Neural progenitor cell (in vitro differentiated cells): ENCODE measurements around the gene TBC1D1. TPM values are rescaled to one million over a fixed set of nuclear protein-coding genes. Genes with fewer than 3 reads are reported as not detected.
A peak's percentile ranks its signal among the peaks of the same experiment; 100 is the strongest.

Experiments used
- DNase-seq: peaks from one replicate; pipeline ENCODE4 v3.0.0-alpha.2; 2016; ENCODE audit warnings: low spot score
- H2AFZ ChIP-seq: fragments of 200-600 bp; sonication (generic); replicated peaks from 2 replicates; pipeline ENCODE4 v1.6.1; 2016; ENCODE audit warnings: antibody characterized with exemption
- H3F3A ChIP-seq: fragments of 200-600 bp; sonication (generic); 2 replicates; pipeline ENCODE4 v1.6.1; 2016; ENCODE audit warnings: antibody characterized with exemption, low read depth
- H3K27ac ChIP-seq: fragments of 200-600 bp; sonication (generic); 2 replicates; pipeline ENCODE4 v1.5.1; 2016; ENCODE audit warnings: mild to moderate bottlenecking
- H3K27me3 ChIP-seq: fragments of 200-600 bp; sonication (generic); 2 replicates; pipeline ENCODE4 v1.6.1; 2016; ENCODE audit warnings: mild to moderate bottlenecking, moderate library complexity
- H3K36me3 ChIP-seq: fragments of 200-600 bp; sonication (generic); 2 replicates; pipeline ENCODE4 v1.5.1; 2016
- H3K4me1 ChIP-seq: fragments of 200-600 bp; sonication (generic); 2 replicates; pipeline ENCODE4 v1.6.1; 2016; ENCODE audit warnings: mixed run types
- H3K4me2 ChIP-seq: fragments of 200-600 bp; sonication (generic); 2 replicates; pipeline ENCODE4 v1.6.1; 2016
- H3K4me3 ChIP-seq: fragments of 200-600 bp; sonication (generic); 2 replicates; pipeline ENCODE4 v1.5.1; 2016
- H3K79me2 ChIP-seq: fragments of 200-600 bp; sonication (generic); 2 replicates; pipeline ENCODE4 v1.6.1; 2016; ENCODE audit warnings: low read depth
- H3K9ac ChIP-seq: fragments of 200-600 bp; sonication (generic); 2 replicates; pipeline ENCODE4 v1.6.1; 2016
- H3K9me3 ChIP-seq: fragments of 200-600 bp; sonication (generic); 2 replicates; pipeline ENCODE4 v1.5.1; 2016; ENCODE audit warnings: low read depth
- H4K20me1 ChIP-seq: fragments of 200-600 bp; sonication (generic); 2 replicates; pipeline ENCODE4 v1.6.1; 2016; ENCODE audit warnings: low read depth
- H3K27ac Mint-ChIP-seq: 3 replicates; pipeline ENCODE4 v1.8.0; 2021; ENCODE audit warnings: mixed read lengths
- H3K27me3 Mint-ChIP-seq: 2 replicates; pipeline ENCODE4 v1.8.0; 2022; ENCODE audit warnings: low read depth, mild to moderate bottlenecking, inconsistent platforms, moderate library complexity, mixed read lengths; ENCODE audit not compliant: insufficient read depth
- H3K36me3 Mint-ChIP-seq: 3 replicates; pipeline ENCODE4 v1.8.0; 2021; ENCODE audit warnings: mixed read lengths
- H3K4me1 Mint-ChIP-seq: 3 replicates; pipeline ENCODE4 v1.8.0; 2021; ENCODE audit warnings: mixed read lengths
- H3K4me3 Mint-ChIP-seq: 3 replicates; pipeline ENCODE4 v1.8.0; 2021; ENCODE audit warnings: mild to moderate bottlenecking, moderate library complexity, mixed read lengths
- H3K9me3 Mint-ChIP-seq: 3 replicates; pipeline ENCODE4 v1.8.0; 2020; ENCODE audit warnings: mixed read lengths
- CTCF ChIP-seq: fragments of 200-600 bp; sonication (generic); IDR thresholded peaks from 2 replicates; pipeline ENCODE4 v1.5.1; 2017; ENCODE audit warnings: antibody characterized with exemption, mild to moderate bottlenecking
- EZH2 ChIP-seq: fragments of 200-600 bp; sonication (generic); IDR thresholded peaks from 2 replicates; pipeline ENCODE4 v1.6.1; 2017; ENCODE audit warnings: antibody characterized with exemption, mild to moderate bottlenecking, moderate library complexity
- EZH2phosphoT487 ChIP-seq: fragments of 200-600 bp; sonication (generic); IDR thresholded peaks from 2 replicates; pipeline ENCODE4 v1.6.1; 2017; ENCODE audit warnings: antibody characterized with exemption
- total RNA-seq: library from RNA; depleted of rRNA; stranded (reverse); fragments of >200 nt; gene quantifications from 2 replicates; pipeline ENCODE4 v1.2.3, GENCODE V29; 2015; ENCODE audit warnings: low replicate concordance

Gene TBC1D1
- total RNA-seq, 1 donor from 2014 or later: 208 TPM

- Histone ChIP-seq H3K27ac (no peak overlapping the region), H4K20me1 (no peaks in the 10 kb centered on the region), H3K4me2 (no peak overlapping the region), H2AFZ (no peak overlapping the region), H3K4me3 (no peak overlapping the region), H3K79me2 (no peaks in the 10 kb centered on the region), H3K36me3 (peaks cover 3% of the 10 kb centered on the region), H3F3A (peaks cover 4% of the 10 kb centered on the region), H3K27me3 (no peaks in the 10 kb centered on the region), H3K4me1 (peaks cover 8% of the 10 kb centered on the region), H3K9me3 (no peaks in the 10 kb centered on the region), H3K9ac (no peak overlapping the region)
- peaks cover 54% of the 10 kb centered on the region for H3K4me1 Mint-ChIP-seq
- H3K27me3 Mint-ChIP-seq: peaks cover 2% of the 10 kb centered on the region
- H3K4me3 Mint-ChIP-seq: no peak overlapping the region
- DNase-seq: no peak
- peaks cover 7% of the 10 kb centered on the region for H3K36me3 Mint-ChIP-seq
- no peaks in the 10 kb centered on the region for H3K9me3 Mint-ChIP-seq
- H3K27ac Mint-ChIP-seq: peak overlapping the region; percentile 74
- no peak for TF ChIP-seq EZH2
- no peak for TF ChIP-seq EZH2phosphoT487
- no peak for TF ChIP-seq CTCF
Measured at GRCh38 chr4:38060829-38061431, 170.0 kb downstream of the TBC1D1 start.

GRCh38 chr4:38062088-38062775 lies 171.3 kb downstream of the TBC1D1 start:
- Histone ChIP-seq H3K4me1 (peaks cover 8% of the 10 kb centered on the region), H3K27me3 (no peaks in the 10 kb centered on the region), H4K20me1 (no peaks in the 10 kb centered on the region), H3K9ac (no peak overlapping the region), H3F3A (peaks cover 4% of the 10 kb centered on the region), H3K36me3 (peaks cover 3% of the 10 kb centered on the region), H3K4me3 (no peak overlapping the region), H2AFZ (no peak overlapping the region), H3K9me3 (no peaks in the 10 kb centered on the region), H3K4me2 (no peak overlapping the region), H3K27ac (no peak overlapping the region), H3K79me2 (no peaks in the 10 kb centered on the region)
- H3K27ac Mint-ChIP-seq: peak overlapping the region; percentile 2
- H3K4me1 Mint-ChIP-seq: peaks cover 50% of the 10 kb centered on the region
- TF ChIP-seq CTCF (peak; percentile 88), EZH2phosphoT487 (no peak), EZH2 (no peak)
- no peak overlapping the region for H3K4me3 Mint-ChIP-seq
- no peaks in the 10 kb centered on the region for H3K9me3 Mint-ChIP-seq
- DNase-seq: peak; percentile 84
- peaks cover 2% of the 10 kb centered on the region for H3K27me3 Mint-ChIP-seq
- peaks cover 7% of the 10 kb centered on the region for H3K36me3 Mint-ChIP-seq

- H3K27me3 Mint-ChIP-seq: peaks cover 2% of the 10 kb centered on the region
- H3K4me1 Mint-ChIP-seq: peaks cover 46% of the 10 kb centered on the region
- Histone ChIP-seq H3K4me2 (no peak overlapping the region), H2AFZ (no peak overlapping the region), H3K79me2 (no peaks in the 10 kb centered on the region), H3K27me3 (no peaks in the 10 kb centered on the region), H3K4me1 (peaks cover 8% of the 10 kb centered on the region), H3K36me3 (peaks cover 3% of the 10 kb centered on the region), H3K4me3 (no peak overlapping the region), H3K27ac (no peak overlapping the region), H3K9me3 (no peaks in the 10 kb centered on the region), H3F3A (peaks cover 4% of the 10 kb centered on the region), H4K20me1 (no peaks in the 10 kb centered on the region), H3K9ac (no peak overlapping the region)
- peak overlapping the region; percentile 2 for H3K27ac Mint-ChIP-seq
- peaks cover 4% of the 10 kb centered on the region for H3K36me3 Mint-ChIP-seq
- no peaks in the 10 kb centered on the region for H3K9me3 Mint-ChIP-seq
- H3K4me3 Mint-ChIP-seq: no peak overlapping the region
- no peak for TF ChIP-seq EZH2phosphoT487
- no peak for TF ChIP-seq EZH2
- TF ChIP-seq CTCF: no peak
- no peak for DNase-seq
Measured at GRCh38 chr4:38062776-38063097, 171.9 kb downstream of the TBC1D1 start.
